Measurements from ENCODE around the gene HDHD2.

HDHD2 gene

DNA sequence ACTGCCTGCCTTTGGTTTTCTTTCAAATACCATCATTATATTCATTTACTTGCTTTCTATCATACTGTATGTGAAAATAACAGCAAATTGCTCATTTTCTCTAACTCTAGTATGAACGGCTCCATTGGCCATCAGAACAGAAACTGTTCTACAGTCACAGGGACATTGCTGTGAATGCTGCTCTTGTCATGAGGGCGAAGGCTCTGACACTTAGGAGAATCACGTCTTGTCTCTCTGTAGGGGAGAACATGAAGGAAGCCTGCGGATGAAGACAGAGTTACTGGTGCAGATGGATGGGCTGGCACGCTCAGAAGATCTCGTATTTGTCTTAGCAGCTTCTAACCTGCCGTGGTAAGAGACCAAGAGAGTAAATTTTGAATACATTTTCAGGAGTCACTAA lies 73.2 kb downstream of the HDHD2 start:
- no peaks in the 10 kb centered on the region for H3K4me1 ChIP-seq (ENCODE audit: control insufficient read depth in 1 of 2, insufficient read depth in 2 of 2, low read length in 2 of 2)
- no peak overlapping the region for H3K4me3 ChIP-seq (ENCODE audit: low read depth in 1 of 2, low read length in 2 of 2)
- no peaks in the 10 kb centered on the region for H3K36me3 ChIP-seq (ENCODE audit: control insufficient read depth in 1 of 2, insufficient read depth in 2 of 2, low read length in 2 of 2)
- no peaks in the 10 kb centered on the region for H3K27me3 ChIP-seq (ENCODE audit: control insufficient read depth in 1 of 2, insufficient read depth in 2 of 2, low read length in 2 of 2)
- no peak overlapping the region for H3K9ac ChIP-seq (ENCODE audit: low read depth in 1 of 2, low read length in 2 of 2)
- no peak overlapping the region for H3K27ac ChIP-seq (ENCODE audit: low read depth, low read length)
- H3K9me3 ChIP-seq (ENCODE audit: control insufficient read depth in 1 of 2, low read length in 2 of 2): no peaks in the 10 kb centered on the region

DNA sequence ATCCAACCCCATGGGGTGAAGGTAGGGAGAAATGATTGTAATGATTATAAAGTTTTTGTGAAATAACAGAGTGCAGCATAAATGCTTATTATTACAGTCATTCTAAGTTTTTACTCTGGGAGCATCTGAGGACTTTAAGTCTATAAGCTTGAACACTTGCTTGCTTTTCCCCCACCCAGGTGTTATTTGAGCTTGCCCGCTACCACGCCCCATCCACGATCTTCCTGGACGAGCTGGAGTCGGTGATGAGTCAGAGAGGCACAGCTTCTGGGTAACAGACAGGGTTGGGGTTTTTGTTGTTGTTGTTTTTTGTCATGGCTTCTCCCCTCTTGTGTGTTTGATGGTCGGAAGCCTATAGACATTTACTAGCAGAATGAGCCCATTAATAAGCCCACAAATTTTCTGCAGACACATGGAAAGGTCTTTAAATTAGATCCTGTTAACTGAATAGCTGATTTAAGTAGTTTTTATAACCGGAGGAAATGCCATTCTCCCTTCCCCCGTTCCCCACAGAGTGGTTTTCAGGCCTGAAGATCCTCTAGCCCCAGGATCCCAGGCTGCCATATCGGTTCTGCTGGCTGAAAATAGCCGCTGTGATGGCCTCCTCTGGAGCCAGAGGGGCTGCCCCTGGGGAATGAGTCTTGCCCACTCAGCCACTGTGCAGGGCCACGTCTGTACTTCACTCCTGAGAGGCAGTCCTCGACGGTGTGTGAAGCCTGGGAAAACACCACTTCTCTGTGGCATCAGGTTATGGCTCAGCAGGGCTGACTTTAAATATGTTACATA lies 75.0 kb downstream of the HDHD2 start:
- H3K27me3 ChIP-seq (ENCODE audit: control insufficient read depth in 1 of 2, insufficient read depth in 2 of 2, low read length in 2 of 2): no peaks in the 10 kb centered on the region
- no peaks in the 10 kb centered on the region for H3K4me1 ChIP-seq (ENCODE audit: control insufficient read depth in 1 of 2, insufficient read depth in 2 of 2, low read length in 2 of 2)
- no peaks in the 10 kb centered on the region for H3K9me3 ChIP-seq (ENCODE audit: control insufficient read depth in 1 of 2, low read length in 2 of 2)
- no peaks in the 10 kb centered on the region for H3K36me3 ChIP-seq (ENCODE audit: control insufficient read depth in 1 of 2, insufficient read depth in 2 of 2, low read length in 2 of 2)
- H3K27ac ChIP-seq (ENCODE audit: low read depth, low read length): no peak overlapping the region
- H3K4me3 ChIP-seq (ENCODE audit: low read depth in 1 of 2, low read length in 2 of 2): no peak overlapping the region
- no peak overlapping the region for H3K9ac ChIP-seq (ENCODE audit: low read depth in 1 of 2, low read length in 2 of 2)

DNA sequence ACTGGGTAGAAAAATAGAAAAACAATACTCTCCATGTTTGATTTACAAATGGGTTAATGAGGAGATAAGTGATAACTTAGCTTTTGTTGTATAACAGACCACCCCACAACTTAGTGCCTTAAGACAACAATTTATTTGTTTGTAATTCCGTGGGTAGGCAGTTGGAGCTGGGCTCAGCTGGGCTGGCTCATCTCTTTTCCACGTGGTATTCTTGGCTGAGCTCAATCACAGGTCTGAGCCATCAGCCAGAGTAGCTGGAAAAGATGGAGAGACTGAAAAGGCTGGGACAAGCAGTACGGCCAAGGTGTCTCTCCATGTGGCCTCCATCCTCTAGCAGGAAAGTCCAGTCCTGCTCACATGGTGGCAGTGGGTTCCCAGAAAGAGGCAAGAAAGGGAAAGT lies 82.7 kb downstream of the HDHD2 start:
- H3K27ac ChIP-seq (ENCODE audit: low read depth, low read length): no peak overlapping the region
- no peak overlapping the region for H3K9ac ChIP-seq (ENCODE audit: low read depth in 1 of 2, low read length in 2 of 2)
- no peaks in the 10 kb centered on the region for H3K27me3 ChIP-seq (ENCODE audit: control insufficient read depth in 1 of 2, insufficient read depth in 2 of 2, low read length in 2 of 2)
- no peaks in the 10 kb centered on the region for H3K9me3 ChIP-seq (ENCODE audit: control insufficient read depth in 1 of 2, low read length in 2 of 2)
- H3K4me3 ChIP-seq (ENCODE audit: low read depth in 1 of 2, low read length in 2 of 2): no peak overlapping the region
- no peaks in the 10 kb centered on the region for H3K36me3 ChIP-seq (ENCODE audit: control insufficient read depth in 1 of 2, insufficient read depth in 2 of 2, low read length in 2 of 2)
- no peaks in the 10 kb centered on the region for H3K4me1 ChIP-seq (ENCODE audit: control insufficient read depth in 1 of 2, insufficient read depth in 2 of 2, low read length in 2 of 2)

DNA sequence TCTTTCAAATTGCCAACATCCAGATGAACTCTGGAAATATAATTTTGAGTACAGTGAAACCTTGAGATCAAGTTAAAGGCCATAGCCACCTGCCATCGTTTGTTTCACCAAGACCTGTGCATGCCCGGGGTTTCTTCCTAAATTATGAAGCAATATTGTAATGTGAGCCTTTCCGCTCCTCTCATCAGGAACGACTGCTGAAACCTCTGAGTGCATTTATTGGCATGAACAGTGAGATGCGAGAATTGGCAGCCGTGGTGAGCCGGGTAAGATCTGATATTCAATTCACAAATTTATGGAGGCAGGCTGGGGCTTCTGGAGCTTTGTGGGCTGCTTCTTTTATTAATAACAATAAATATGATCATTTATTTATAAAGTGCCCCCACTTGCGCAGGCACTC lies 87.2 kb downstream of the HDHD2 start:
- H3K36me3 ChIP-seq (ENCODE audit: control insufficient read depth in 1 of 2, insufficient read depth in 2 of 2, low read length in 2 of 2): no peaks in the 10 kb centered on the region
- H3K9me3 ChIP-seq (ENCODE audit: control insufficient read depth in 1 of 2, low read length in 2 of 2): no peaks in the 10 kb centered on the region
- no peak overlapping the region for H3K9ac ChIP-seq (ENCODE audit: low read depth in 1 of 2, low read length in 2 of 2)
- no peaks in the 10 kb centered on the region for H3K27me3 ChIP-seq (ENCODE audit: control insufficient read depth in 1 of 2, insufficient read depth in 2 of 2, low read length in 2 of 2)
- no peak overlapping the region for H3K4me3 ChIP-seq (ENCODE audit: low read depth in 1 of 2, low read length in 2 of 2)
- H3K4me1 ChIP-seq (ENCODE audit: control insufficient read depth in 1 of 2, insufficient read depth in 2 of 2, low read length in 2 of 2): no peaks in the 10 kb centered on the region
- H3K27ac ChIP-seq (ENCODE audit: low read depth, low read length): no peak overlapping the region

DNA sequence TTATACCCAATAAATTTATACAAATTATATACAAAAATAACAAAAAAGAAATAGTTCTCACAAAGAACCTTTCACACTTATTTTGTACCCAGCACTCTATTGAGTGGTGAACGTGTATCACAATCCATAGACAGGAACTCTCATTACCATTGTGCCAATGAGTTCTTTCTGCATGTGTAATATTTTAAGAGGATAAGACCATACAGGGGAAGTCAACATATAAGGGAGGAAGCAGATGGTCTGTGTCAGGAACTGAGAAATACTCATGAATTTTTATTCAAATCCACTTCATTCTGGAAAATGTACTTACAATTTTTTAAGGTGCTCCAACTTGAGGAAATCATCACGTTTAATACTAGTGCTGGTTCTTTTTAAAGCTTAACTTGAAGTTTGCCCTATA lies 87.8 kb downstream of the HDHD2 start:
- H3K36me3 ChIP-seq (ENCODE audit: control insufficient read depth in 1 of 2, insufficient read depth in 2 of 2, low read length in 2 of 2): no peaks in the 10 kb centered on the region
- H3K27me3 ChIP-seq (ENCODE audit: control insufficient read depth in 1 of 2, insufficient read depth in 2 of 2, low read length in 2 of 2): no peaks in the 10 kb centered on the region
- no peak overlapping the region for H3K4me3 ChIP-seq (ENCODE audit: low read depth in 1 of 2, low read length in 2 of 2)
- no peak overlapping the region for H3K27ac ChIP-seq (ENCODE audit: low read depth, low read length)
- H3K9ac ChIP-seq (ENCODE audit: low read depth in 1 of 2, low read length in 2 of 2): no peak overlapping the region
- no peaks in the 10 kb centered on the region for H3K9me3 ChIP-seq (ENCODE audit: control insufficient read depth in 1 of 2, low read length in 2 of 2)
- H3K4me1 ChIP-seq (ENCODE audit: control insufficient read depth in 1 of 2, insufficient read depth in 2 of 2, low read length in 2 of 2): no peaks in the 10 kb centered on the region
